Left lung (tissue), 10 donors: Measurements from ENCODE around the gene ANKMY1. TPM values are rescaled to one million over a fixed set of nuclear protein-coding genes. Genes with fewer than 3 reads are reported as not detected.

Experiments used
- ATAC-seq: fragments of 200-7000 bp; cut with Tn5 transposase; one replicate; pipeline ENCODE4 v1.9.1; 2020; ENCODE audit warnings: moderate library complexity
- DNase-seq, 4 donors: peaks; one replicate each; pipeline ENCODE4 v3.0.0-alpha.2; 2013 to 2020
- H3K27ac ChIP-seq, 2 donors: fragments of 200-600 bp; sonication (generic) in 1 of 2; one replicate each; pipeline versions ENCODE4 v1.5.0 to v1.8.0; 2020 to 2021
- H3K27me3 ChIP-seq, 2 donors: fragments of 200-600 bp; sonication (generic) in 1 of 2; one replicate each; pipeline versions ENCODE4 v1.5.0 to v1.8.0; 2020 to 2021
- H3K36me3 ChIP-seq, 2 donors: fragments of 200-600 bp; sonication (generic) in 1 of 2; one replicate each; pipeline versions ENCODE4 v1.5.0 to v1.8.0; 2020 to 2021
- H3K4me1 ChIP-seq, 2 donors: fragments of 200-600 bp; one replicate each; pipeline ENCODE4 v1.8.0; 2021
- H3K4me3 ChIP-seq, 2 donors: fragments of 200-600 bp; sonication (generic) in 1 of 2; one replicate each; pipeline versions ENCODE4 v1.5.0 to v1.8.0; 2020 to 2021; ENCODE audit warnings: mild to moderate bottlenecking in 1 of 2
- H3K9me3 ChIP-seq, 2 donors: fragments of 200-600 bp; sonication (generic) in 1 of 2; one replicate each; pipeline versions ENCODE4 v1.5.0 to v1.8.0; 2020 to 2021
- CTCF ChIP-seq, 2 donors: fragments of 200-600 bp; sonication (generic) in 1 of 2; IDR thresholded peaks; one replicate each; pipeline versions ENCODE4 v1.5.0 to v1.8.0; 2021; ENCODE audit warnings: antibody characterized with exemption in 2 of 2
- intact Hi-C, 2 donors: fragments of 100-400 bp; cut with DNase I; formaldehyde crosslinking; loops; one replicate each; pipeline versions ENCODE4 v1.11.2 to v1.14.2; 2022
- polyA plus RNA-seq, 6 donors: library from polyadenylated mRNA; unstranded; fragments of 120-200 nt; gene quantifications; one replicate each; pipeline ENCODE4 v1.2.1, GENCODE V29; 2013; ENCODE audit not compliant: insufficient read length in 6 of 6
- total RNA-seq, 2 donors: library from RNA; stranded (reverse); fragmentation: NEBNext Ultra II Directional; extraction: Animal tissue kit (Norgen Biotek cat#: 25700); gene quantifications; one replicate each; pipeline ENCODE4 v1.2.1, GENCODE V29; 2021
- donor health status: DM: no; HTN: yes; CAD: no.
- donor health status: DM: no; HTN: no; CAD: no.

The ANKMY1 gene
- total and polyA plus RNA-seq, 8 donors = 11.8 to 20.1 (median 15.1) TPM

- no peak for ATAC-seq
- DNase-seq = peak in 1 of 4 donors; percentile 77
- H3K36me3 ChIP-seq = peaks cover 0 to 12% of the 10 kb centered on the region in 2 donors
- TF ChIP-seq CTCF (IDR thresholded peaks at IDR 0.05) = no peak
- H3K4me3 ChIP-seq = peak overlapping the region; percentile 36 to 40
- intact Hi-C loops = no loop called here
- peaks cover 0 to 6% of the 10 kb centered on the region in 2 donors for H3K27me3 ChIP-seq
- no peaks in the 10 kb centered on the region for H3K9me3 ChIP-seq
- no peak overlapping the region for H3K27ac ChIP-seq
- peaks cover 24 to 48% of the 10 kb centered on the region in 2 donors for H3K4me1 ChIP-seq
Measured at GRCh38 chr2:240557101-240557751, 562 bp downstream of the ANKMY1 start.

- no peak overlapping the region for H3K27ac ChIP-seq
- H3K9me3 ChIP-seq = no peaks in the 10 kb centered on the region
- intact Hi-C loops = no loop called here
- TF ChIP-seq CTCF (IDR thresholded peaks at IDR 0.05) = peak; percentile 14 to 44
- H3K4me3 ChIP-seq = no peak overlapping the region
- peaks cover 0 to 18% of the 10 kb centered on the region in 2 donors for H3K36me3 ChIP-seq
- peaks cover 0 to 6% of the 10 kb centered on the region in 2 donors for H3K27me3 ChIP-seq
- ATAC-seq (no peak), DNase-seq (peak in 2 of 4 donors; percentile 52 to 87)
- H3K4me1 ChIP-seq = peaks cover 18 to 42% of the 10 kb centered on the region in 2 donors
Measured at GRCh38 chr2:240556553-240557100, 1.2 kb downstream of the ANKMY1 start.

- no peak for ATAC-seq
Measured at GRCh38 chr2:240555541-240556250, 2.1 kb downstream of the ANKMY1 start.

GRCh38 chr2:240554767-240555493, 2.9 kb downstream of the ANKMY1 start:
- H3K9me3 ChIP-seq = peaks cover 0 to 8% of the 10 kb centered on the region in 2 donors
- ATAC-seq (no peak), DNase-seq (peak in 1 of 4 donors; percentile 60)
- peaks cover 0 to 28% of the 10 kb centered on the region in 2 donors for H3K36me3 ChIP-seq
- no peak for TF ChIP-seq CTCF (IDR thresholded peaks at IDR 0.05)
- peaks cover 14 to 35% of the 10 kb centered on the region in 2 donors for H3K4me1 ChIP-seq
- H3K27me3 ChIP-seq = peaks cover 0 to 6% of the 10 kb centered on the region in 2 donors
- H3K27ac ChIP-seq = no peak overlapping the region
- intact Hi-C loops = no loop called here
- H3K4me3 ChIP-seq = no peak overlapping the region

More at GRCh38 chr2:240555541-240556250, 2.1 kb downstream of the ANKMY1 start:
- H3K4me1 ChIP-seq = peaks cover 14 to 37% of the 10 kb centered on the region in 2 donors
- peaks cover 0 to 6% of the 10 kb centered on the region in 2 donors for H3K27me3 ChIP-seq
- no peak for DNase-seq
- H3K4me3 ChIP-seq = no peak overlapping the region
- H3K36me3 ChIP-seq = peaks cover 0 to 27% of the 10 kb centered on the region in 2 donors
- no peak overlapping the region for H3K27ac ChIP-seq
- intact Hi-C loops = no loop called here
- no peak for TF ChIP-seq CTCF (IDR thresholded peaks at IDR 0.05)
- H3K9me3 ChIP-seq = peaks cover 0 to 8% of the 10 kb centered on the region in 2 donors
